ENCODE data around the gene PPP1R13B.
A peak's percentile ranks its signal among the peaks of the same experiment; 100 is the strongest.
"Not testable (repeated sequence)": the region's sequence is repeated elsewhere in the genome, so short reads cannot be mapped to it uniquely, and the experiment has no call there.

PPP1R13B gene

GRCh38 chr14:103694572-103695026 is 152.8 kb downstream of the PPP1R13B start:
- TF ChIP-seq CTCF (IDR thresholded peaks at IDR 0.05; ENCODE audit: extremely low read depth, missing control alignments): no peak
- DNase-seq (ENCODE audit: low spot score): no peak

DNA sequence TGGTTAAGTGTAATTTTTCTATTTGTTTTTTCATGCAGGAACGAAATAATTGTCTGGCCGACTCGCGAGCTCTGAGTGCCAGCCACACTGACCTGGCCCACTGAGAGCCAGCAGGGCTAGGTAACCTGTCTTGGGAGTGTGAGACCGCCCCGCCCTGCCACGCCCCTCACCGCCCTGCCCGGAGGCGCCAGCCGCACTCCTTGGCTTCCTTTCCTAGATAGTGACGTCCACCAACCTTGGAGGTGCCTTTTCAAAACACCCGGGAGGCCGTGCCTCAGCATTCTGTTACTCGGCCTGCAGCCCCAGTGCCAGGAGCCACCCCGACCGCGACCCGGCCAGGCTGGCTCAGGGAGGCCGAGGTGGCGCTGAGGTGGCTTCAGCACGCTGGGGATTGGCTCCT is 153.9 kb downstream of the PPP1R13B start:
- DNase-seq (ENCODE audit: low spot score): no peak
- TF ChIP-seq CTCF (IDR thresholded peaks at IDR 0.05; ENCODE audit: extremely low read depth, missing control alignments): no peak

GRCh38 chr14:103692871-103693270 is 154.5 kb downstream of the PPP1R13B start:
- TF ChIP-seq CTCF (IDR thresholded peaks at IDR 0.05; ENCODE audit: extremely low read depth, missing control alignments): no peak
- peak; percentile 17 for DNase-seq (ENCODE audit: low spot score)

- DNase-seq (ENCODE audit: low spot score): peak; percentile 37
- no peak for TF ChIP-seq CTCF (IDR thresholded peaks at IDR 0.05; ENCODE audit: extremely low read depth, missing control alignments)
These were observed 155.2 kb downstream of the PPP1R13B start for GRCh38 chr14:103692159-103692558.

DNA sequence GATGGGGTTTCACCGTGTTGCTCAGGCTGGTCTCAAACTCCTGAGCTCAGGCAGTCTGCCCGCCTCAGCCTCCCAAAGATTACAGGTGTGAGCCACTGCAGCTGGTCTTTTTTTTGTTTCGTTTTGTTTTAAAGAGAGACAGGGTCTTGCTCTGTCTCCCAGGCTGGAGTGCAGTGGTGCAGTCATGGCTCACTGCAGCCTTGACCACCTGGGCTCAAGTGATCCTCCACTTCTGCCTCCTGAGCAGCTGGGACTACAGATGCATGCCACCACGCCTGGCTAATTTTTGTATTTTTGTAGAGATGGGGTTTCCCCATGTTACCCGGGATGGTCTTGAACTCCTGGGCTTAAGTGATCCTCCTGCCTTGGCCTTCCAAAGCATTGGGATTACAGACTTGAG is 155.7 kb downstream of the PPP1R13B start:
- not testable (repeated sequence) for DNase-seq (ENCODE audit: low spot score)

- TF ChIP-seq CTCF (IDR thresholded peaks at IDR 0.05; ENCODE audit: extremely low read depth, missing control alignments): no peak
- no peak for DNase-seq (ENCODE audit: low spot score)
These were observed 157.0 kb downstream of the PPP1R13B start for GRCh38 chr14:103690332-103690731.

DNA sequence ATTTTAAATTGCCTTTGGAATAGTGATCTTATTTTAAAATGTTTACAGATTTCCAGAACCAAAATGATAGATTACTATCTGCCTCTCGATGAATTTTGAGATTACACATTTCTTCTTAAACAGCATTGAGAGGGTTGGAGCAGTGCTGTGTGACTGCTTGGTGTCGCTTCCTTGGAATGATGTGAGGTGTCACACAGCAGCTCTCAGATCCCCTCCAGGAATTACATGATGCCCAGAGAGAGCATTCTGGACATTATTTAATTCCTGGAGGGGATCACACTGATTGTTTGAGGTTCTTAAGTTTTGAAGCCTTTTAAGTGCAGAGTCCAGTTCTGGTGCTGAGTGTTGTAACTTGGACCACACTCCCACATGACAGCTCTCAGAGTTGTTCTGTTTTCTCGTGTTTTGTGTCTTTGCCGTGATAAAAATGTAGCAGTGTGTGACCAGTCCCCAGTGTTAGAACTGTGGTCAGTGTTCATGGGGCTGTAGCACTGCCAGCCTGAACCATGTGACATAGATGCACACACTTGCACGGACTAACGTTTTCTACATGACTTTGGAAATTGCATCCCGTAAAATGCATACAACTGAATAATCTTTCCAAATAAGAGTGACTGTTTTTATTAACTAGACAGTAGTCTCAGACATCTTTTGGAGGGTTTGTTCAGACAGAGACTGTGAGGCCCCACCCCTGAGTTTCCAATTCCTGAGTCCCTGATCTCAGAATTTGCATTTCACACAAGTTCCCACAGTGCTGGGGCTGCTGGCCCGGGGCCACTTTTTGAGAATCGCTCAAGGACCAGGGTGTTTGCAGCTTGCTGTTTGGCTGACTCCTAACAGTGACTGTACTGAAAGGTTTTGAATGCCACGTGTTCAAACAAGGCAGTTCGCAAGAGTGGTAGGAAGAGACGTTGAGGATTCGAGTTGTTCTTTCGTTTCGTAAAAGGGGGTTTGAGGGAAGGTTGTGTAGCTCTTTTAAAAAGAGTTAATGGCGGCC is 158.2 kb downstream of the PPP1R13B start:
- DNase-seq (ENCODE audit: low spot score): peak; percentile 84
- TF ChIP-seq CTCF (IDR thresholded peaks at IDR 0.05; ENCODE audit: extremely low read depth, missing control alignments): no peak

Measured in GM20000 (cell line).